ENCODE data around the gene PRPS1L1.

The PRPS1L1 gene

DNA sequence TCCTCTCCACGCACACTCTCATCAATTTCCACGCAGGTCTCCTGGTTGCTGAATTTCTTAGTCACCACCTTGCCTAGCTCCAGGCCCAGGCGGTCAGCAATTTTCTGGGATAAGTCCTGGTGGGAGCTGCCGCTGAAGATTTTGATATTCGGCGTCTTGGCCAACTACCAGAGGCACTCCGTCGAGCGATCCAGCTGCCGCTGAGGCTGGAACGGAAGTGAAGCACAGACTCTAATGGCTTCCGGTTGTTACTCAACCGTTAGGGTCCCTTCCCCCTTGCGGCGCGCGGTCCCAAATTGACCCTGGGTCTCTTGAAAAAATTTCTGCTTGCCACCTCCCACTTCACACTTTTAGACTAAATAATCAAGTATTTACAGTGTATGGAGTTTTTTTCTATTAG is at the start of gene PRPS1L1:
Gene PRPS1L1, minus strand, starts transcription at position 219 of the 400 bp plus-strand sequence.
- no peak for DNase-seq

DNA sequence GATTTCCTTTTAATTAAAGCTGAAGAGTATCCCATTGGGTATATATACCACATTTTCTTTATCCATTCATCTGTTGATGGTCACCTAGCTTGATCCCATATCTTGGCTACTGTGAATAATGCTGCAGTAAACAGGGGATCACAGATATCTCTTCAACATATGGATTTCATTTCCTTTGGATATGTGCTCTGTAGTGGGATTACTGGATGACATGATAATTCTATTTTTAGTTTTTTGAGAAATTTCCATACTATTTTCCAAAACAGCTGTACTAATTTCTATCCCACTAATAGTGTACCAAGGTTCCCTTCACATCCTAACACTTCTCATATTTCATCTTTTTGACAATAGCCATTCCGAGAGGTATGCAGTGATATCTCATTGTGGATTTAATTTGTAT is 48.8 kb upstream of the PRPS1L1 start:
- no peak for DNase-seq

DNA sequence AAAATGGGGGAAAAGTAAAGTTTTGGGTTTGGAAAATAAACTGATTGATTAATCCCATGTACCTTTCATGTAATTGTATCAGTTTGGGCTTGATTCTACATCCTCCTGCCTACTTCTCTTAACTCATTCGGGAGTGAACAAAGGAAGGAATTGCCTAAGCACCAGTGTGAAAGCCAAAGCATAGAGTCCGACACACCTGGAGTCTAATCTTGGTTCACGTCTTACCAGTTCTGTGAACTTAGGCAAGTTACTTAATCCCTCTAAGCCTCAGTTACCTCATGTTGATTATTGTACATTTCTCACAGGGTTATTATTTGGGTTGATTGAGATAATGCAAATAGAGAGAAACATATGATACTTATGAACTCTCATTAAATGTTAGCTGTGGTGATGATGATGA is 41.1 kb upstream of the PRPS1L1 start:
- DNase-seq: no peak

DNA sequence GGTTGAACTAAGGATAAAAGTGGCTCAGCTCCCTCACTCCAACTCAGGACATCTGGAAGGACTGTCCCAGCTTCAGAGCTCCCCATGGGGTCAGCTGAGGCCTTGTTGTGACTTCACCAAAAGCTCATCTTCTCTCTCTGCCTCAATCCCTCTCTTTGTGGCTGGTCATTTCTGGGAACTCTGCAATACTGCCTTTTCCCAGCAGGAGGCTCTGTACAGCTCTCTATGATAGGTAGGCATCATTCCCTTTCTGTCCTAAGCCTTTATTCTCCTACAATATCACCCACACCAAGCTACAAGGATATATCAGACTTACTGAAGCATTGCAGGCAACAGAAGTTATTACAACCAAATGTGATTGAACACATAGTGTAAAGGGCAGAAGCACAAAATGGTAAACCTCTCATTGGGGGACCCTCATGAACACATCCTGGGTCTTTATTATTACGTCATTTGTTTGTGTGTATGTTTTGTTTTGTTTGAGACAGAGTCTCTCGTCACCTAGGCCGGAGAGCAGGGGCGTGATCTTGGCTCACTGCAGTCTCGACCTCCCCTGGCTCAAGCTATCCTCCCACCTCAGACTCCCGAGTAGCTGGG is 36.7 kb upstream of the PRPS1L1 start:
- no peak for DNase-seq

DNA sequence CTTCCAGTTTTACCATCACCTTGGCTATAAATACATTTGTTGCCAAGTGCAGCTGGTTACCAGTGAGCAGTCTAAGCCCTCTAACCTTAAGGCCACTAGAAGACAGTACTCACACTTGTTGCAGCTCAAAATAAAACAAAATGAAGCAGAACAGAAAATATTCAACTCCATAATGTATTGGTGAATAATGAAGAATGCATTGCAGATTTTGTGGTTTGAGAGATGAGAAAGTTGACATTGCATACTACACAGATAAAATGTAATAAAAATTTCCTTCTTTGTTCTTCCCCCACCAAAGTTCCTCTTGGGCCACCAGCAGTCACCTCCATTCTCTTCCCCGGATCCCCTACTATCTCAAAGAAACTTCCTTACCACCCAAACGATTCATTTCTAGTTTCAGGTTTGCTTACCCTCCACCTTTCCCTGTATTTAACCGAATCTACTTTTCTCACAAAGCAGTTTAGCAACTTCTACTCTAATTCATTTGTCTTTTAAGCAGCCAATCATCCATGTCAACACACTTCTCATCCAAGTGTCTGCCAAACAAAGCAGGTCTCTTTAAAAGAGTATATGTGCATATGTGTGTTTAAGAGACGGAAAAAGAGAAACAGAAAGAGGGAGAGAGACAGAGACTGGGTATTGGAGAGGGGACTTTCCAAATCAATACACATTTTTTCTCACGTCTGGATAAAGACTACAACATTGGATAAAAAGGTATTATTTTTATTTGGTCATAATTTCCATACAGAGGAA is 35.7 kb upstream of the PRPS1L1 start:
- no peak for DNase-seq

DNA sequence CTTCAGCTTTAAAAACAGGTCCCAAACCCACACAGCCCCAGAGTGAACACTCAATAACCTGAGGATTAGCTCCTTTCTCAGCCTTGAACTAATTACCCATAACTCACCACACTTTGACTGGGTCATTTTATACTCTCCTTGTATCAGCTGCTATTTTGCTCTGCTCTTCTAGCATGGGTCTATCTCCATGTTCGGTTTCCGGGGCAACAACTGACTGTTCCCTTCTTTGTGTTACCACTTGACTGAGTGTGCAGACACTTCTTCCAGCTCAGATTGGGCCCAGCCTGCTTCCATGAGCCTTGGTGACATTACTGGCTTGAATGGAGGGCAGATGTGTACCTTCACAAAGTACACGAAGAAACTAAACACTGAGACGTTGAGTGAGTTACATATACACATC is 31.5 kb upstream of the PRPS1L1 start:
- DNase-seq: no peak

DNA sequence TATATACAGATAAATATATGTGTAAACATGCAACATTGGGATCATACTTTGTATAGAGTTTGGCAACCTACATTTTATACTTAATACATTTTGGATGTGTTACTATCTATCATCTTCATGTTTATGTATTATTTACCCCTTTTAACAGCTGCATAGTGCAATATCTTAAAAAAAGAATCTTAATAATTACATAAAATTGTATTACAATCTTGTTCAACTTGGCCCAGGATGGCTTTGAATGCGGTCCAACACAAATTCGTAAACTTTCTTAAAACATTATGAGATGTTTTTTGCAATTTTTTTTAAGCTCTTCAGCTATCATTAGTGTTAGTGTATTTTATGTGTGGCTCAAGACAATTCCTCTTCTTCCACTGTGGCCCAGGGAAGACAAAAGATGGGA is 26.3 kb upstream of the PRPS1L1 start:
- no peak for DNase-seq

DNA sequence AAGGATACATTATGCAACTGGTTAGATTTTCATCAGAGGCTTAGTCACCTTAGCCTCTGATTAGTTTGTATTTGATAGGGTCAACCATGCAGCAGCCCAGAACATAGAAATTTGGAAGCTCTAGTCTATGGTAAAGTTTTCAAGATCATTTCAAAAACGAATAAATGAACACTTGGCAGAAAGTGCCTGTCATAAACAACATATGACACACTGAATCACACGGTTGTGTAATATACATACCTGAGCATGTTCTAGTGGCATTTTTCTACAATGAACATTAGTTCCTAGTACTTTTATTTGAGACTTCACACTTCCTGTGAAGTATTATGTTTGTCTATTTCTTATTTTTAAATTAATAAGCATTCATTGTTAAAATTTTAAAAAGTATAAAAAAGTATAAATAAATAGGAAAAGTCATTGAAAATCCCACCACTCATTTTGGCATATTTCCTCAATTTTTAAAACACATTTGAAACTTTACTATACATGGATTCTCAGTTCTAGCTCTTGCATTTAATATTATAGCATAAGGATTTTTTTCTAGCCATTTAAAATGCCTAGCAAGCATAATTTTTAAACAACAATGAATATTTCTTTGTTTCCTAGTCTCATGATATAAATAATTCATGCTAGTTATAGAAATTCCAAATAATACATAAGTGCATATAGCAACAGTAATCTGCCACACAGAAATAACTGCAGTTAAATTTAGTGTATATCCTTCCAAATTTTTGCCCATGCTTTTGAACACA is 25.7 kb upstream of the PRPS1L1 start:
- no peak for DNase-seq

DNA sequence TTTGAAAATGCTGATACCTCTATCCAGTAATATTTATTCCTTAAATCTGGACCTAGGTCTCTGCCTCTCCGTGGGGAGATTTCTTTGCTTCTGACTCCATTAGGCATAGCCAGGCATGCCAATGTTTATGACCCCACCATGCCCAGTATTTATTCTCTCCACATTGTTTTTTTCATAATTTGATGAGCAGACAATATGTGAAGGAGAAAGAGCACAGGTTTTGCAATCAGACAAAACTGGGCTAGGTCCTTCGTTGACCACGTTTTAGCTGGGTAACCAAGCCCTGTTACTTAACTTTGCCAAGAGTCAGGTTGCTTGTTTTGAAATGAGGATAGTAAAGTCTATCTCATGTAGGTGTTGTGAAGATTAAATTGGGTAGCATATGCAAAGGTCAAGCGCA is 21.6 kb upstream of the PRPS1L1 start:
- no peak for DNase-seq

DNA sequence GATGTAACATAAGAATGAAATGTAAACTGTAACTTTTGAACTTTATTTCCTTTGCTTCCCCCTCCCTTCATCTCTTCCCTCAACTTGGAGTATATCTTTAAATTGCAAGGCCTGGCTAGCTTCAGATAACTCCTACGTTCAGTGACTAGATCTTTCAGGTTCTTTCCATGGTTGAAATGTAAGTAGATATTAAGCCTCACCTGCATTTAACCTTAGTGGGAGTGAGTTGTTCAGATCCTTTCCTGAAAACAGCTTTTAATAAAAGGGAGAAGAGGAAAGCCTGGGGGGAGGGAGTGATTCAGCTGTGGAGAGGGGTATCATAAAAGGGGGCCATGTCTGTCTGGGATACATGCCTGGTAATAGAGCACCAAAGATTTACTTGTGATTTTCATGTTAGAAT is 19.0 kb upstream of the PRPS1L1 start:
- DNase-seq: no peak

DNA sequence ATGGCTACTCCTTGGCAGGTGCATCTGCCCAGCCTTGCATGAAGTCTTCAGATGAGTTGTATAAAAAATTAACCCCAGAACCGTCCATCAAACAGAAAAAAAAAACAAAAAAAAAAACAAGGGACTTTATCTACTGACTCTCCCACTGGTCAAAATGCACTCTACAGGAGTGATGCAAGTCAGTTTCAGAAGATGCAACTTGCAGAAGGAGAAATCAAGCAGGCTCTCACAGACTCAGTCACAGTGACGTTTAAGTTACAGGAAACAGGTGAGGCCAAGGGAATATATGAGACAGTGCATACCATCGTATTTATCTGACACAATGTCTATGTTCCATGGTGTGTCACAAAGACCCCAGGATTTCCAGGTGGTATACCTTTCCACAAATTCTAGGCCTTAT is 17.5 kb upstream of the PRPS1L1 start:
- DNase-seq: no peak

DNA sequence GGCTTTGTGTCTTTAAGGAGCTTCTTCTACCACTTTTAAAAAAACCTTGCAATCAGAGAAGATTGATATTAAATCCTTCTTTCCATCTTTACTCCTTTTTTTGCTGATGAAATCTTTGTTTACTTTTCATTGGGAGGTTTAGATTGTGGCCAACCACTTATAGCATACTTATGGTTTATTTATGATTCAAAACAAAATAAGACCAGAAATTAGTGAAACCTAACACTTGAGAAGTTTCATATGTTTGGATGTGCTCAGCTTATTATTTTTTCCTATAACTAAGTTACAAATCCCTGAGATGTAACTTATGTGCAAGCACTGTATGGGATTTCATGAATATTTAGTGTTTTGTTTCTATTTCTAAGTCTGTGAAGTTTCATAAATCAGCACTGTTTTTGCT is 13.5 kb upstream of the PRPS1L1 start:
- DNase-seq: no peak

DNA sequence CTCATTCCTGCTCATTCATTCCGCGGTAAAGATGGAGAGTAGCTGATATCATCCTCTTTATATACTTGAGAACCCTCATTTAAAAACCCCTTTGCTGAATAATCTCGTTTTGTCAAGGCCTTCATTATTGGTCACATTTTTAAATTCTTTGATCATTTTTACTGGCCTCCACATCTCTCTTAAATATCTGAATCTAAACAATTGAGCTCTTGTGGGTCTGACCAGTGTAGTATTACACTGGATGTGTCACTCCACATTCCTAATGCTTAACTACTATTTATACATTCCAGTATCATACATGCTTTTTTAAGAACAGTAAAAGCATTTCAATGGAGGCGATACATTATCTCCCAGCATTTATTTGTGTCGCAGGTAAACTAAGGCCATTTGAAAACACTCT is 12.6 kb upstream of the PRPS1L1 start:
- DNase-seq: no peak

DNA sequence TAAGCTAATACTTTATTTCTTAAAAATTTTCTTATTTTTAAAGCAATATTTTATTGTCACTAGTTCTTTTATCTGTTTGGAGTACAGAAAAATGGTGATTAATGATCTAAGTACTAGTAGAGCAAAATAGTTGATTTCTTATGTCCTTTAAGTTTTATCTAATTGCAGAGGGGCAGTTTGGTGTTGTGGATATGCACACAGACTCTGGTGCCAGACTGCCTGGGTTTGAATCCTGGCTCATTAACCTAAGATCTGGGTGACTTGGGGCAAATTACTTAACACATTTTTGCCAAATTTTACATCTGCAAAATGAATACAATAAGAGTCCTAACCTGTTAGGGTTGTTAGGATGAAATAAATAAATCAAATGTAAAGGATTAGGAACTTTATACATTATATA is 10.7 kb upstream of the PRPS1L1 start:
- no peak for DNase-seq

DNA sequence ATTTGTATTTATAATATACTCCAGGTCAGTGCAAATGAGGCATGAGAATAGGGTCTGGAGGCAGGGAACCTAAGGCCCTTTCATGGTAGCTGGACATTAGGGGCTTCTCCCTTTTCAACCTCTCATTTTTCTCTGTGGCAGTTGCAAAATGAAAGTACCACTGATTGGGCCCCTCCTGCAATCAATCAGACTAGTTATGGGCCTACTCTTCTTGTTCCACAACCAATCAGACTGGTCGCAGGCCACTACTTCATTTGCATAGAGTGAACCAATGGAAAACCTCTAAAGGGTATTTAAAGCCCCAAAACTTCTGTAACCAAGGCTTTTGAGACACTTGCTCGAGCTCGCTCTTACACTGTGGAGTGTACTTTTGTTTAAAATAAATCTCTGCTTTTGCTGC is 10.0 kb upstream of the PRPS1L1 start:
- no peak for DNase-seq

DNA sequence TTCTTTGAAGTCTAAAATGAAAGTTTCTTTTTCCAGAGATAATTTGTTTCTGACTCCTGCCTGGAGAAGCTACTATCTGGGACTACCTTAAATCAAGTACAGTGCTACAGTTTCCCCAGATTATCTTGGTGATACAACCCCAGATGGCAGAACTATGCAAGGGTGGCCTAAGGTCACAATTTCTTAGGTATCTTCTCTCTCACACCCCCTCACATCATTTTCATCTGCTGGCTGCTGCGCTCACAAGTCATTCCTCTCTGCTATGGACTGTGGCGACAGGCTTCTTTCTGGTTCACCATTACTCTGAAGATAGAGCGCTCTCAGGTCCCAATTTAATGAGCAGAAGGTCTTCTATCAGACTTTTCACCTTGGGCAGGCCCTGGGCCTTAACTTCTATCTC is 9.1 kb upstream of the PRPS1L1 start:
- no peak for DNase-seq

DNA sequence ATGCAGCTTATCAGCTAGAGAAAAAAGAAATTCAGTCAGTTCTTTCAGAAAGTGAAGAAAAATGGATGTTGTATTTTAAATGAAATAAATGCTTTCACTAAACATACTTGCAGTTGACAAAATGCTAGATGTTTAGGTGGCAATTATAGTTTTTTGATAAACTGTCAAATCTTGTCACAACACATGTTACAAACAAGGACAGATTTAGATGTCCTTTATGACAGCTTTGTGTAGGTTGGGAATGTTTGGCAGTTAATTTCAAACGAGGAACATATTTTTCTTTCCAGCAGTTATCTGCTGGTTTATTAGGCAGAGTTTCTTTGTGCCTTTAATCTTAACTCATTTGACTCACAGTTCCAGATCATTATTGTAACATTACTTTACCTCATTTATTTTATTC is 3.1 kb upstream of the PRPS1L1 start:
- DNase-seq: no peak

DNA sequence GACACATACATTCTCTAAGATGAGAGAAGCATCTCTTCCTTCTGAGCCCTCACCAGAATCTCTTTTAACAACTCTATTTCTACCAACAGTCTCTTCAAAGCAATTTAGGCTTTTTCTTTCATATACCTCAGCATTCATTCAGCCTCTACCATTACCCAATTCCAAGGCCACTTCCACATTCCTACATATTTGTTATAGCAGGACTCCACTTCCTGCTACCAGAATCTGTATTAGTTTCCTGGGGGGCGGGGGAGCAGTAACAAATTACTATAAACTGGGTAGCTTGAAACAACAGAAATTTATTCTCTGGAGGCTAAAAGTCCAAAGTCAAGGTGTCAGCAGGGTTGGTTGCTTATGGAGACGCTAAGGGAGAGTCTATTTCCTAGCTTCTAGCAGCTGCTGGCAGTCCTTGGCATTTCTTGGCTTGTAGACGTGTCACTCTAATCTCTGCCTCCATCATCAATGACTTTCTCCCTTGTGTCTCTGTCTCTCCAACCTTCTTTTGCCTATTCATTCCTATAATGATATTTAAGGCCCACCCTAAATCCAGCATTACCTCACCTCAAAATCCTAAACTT is 7.4 kb downstream of the PRPS1L1 start:
- no peak for DNase-seq

DNA sequence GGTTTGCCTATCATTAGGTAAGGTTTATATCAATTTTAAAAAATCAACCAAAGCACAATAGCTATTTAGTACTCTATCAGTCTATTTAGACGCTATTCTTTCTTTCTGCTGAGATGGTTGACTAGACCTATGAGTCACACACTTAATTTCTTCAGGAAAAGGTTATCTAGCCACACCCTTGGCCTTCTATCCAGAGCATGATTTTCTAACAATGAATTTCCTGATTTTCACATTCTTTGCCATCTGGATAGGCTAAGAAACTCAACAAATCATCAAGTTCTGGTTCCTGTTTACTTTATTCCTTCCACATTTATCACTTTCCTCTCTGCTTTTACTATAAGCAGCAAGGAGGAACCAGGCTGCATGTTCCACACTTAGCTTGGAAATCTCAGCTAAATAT is 8.1 kb downstream of the PRPS1L1 start:
- DNase-seq: no peak

DNA sequence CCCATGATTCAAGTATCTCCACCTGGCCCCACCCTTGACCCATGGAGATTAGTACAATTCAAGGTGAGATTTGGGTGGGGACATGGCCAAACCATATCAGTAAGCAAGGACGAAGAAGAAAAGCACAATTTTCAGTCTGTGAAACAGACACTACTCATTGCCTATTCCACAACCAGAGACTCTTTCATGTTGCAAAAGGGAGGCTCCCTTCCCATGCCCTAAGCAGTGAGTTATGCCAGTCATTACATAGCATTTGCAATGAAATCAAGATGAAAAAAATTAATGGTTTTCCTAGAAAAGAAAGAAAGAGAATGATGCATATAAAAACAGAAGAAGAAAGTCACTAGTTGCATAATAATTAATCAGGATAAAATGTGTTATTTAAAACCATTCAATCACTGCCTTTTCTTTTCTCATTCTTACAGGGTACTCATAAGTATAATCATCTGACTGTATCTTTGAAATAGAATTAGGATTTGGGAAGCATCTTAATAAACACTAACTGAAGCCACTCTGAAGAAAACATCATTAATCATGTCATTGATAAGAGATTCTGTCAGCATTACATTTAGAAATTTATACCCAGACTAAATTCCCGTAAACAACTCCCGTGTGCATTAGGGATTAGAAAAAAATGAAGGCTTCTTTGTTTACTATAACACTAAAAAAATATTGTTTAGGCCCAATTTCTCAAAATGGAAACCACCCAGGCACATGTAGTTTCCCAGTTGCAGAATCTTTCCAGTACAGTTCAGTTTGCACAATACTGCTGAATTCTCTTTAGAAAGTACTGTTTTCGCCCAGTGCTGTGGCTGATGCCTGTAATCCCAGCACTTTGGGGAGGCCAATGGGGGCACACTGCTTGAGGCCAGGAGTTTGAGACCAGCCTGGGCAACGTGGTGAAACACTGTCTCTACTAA is 9.1 kb downstream of the PRPS1L1 start:
- no peak for DNase-seq

DNA sequence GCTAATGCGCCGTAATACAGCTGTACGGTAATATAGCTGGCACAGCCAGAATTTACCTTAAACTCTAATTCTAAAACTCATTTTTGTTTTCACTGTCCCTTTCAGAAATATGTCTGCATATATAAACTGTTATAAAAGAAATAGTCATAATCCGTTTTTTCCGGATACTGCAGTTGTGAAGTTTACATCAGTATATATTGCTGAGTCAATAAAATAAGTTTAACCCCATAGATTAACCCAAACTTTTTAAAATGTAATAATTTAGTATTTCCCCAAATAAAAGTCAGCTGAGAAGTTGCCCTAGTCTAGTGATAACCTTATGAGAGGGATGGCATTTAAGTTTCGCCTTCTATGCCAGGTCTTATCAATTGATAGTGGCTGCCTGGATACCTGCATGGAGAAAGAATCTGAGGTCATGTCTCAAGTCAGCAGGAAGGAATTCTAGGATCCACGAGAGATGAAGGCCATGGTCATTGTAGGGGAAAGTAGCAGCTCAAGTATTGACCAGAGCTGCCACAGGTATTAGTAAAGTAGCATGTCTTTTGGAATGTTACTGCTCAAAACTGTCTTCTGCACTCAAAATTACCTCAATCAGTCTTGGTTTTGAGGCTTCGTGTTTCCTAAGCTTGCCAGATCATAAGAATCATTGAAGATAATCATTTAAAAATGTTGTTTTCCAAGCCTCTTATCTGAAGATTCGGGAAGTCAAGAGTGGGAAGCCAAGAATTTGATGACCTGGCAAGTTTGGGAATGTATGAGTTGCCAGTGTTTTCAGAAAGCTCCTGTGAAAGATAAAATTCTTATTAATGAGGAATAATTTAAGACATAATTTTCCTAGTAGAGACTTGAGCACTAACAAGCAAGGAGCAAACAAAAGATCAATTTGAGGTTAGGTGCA is 10.8 kb downstream of the PRPS1L1 start:
- DNase-seq: no peak

DNA sequence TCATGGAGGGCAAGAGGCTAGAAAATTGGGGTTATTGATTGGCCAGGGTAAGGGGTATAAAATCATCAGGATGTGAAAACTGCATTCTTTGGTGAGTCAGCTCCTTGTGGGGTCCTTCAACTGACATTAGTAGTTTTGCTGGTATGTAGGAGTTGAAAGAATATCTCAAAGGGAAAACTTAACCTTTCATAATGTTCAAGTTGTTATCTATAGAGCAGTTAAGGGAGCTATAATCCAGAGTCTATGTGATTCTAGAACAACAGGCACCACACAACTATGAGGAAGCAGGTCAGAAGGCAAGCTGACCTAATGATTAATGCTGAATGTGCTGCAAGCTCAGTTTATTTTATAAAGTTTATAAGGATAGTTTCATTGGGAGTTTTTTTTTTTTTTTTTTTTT is 13.7 kb downstream of the PRPS1L1 start:
- DNase-seq: no peak

Data from KG1 (cell line).